Measurements from ENCODE around the gene SRC.
A peak's percentile ranks its signal among the peaks of the same experiment; 100 is the strongest.

The SRC gene

DNA sequence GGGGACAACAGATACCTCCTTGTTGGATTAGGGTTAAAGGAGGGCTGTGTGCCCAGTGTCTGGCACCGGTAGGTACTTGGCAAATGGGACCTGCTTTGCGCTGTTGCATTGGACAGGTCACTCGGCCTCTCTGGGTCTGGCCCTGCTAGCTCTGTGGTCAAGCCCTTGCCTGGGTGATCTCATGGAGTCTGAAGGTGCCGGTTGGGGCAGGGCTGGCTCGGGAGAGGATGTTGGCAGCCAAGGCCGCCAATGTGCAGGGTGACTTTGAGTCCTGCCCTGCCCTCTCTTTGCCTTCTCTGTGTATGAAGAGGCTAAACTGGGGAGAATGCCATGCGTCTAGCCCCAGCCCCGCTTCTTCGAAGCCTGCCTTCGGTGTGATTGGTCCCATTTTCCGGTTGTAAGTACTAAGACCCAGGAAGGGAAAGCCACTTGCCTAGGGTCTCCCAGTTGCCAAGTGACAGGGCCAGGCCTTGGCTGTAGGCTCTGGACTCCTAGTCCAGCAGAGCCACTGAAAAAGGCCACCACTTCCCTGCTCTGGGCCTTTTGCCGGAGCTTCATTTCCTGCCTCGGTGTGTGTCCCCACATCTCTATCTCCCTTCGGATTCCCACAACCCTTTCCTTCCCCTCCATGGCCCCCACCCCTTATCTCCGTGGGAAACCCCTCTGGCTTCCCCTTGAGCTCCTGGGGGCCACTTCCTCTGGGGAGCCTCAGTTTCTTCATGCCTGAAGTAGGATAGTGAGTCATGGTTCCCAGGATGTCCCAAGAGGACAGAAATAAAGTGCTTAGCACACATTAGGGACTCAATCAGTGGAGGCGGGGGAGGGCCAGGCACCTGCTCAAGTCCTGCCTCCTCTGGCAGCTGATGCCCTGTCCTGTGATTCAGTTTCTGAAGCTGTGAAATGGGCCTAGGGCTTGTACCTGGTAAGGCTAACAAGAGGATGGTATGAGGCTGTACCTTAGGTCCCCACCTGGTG is 3.9 kb downstream of the SRC start:
- peak in 1 of 51 donors; percentile 11 for DNase-seq

- no peak for DNase-seq
Measured at GRCh38 chr20:37350649-37351574, 5.0 kb downstream of the SRC start.

DNA sequence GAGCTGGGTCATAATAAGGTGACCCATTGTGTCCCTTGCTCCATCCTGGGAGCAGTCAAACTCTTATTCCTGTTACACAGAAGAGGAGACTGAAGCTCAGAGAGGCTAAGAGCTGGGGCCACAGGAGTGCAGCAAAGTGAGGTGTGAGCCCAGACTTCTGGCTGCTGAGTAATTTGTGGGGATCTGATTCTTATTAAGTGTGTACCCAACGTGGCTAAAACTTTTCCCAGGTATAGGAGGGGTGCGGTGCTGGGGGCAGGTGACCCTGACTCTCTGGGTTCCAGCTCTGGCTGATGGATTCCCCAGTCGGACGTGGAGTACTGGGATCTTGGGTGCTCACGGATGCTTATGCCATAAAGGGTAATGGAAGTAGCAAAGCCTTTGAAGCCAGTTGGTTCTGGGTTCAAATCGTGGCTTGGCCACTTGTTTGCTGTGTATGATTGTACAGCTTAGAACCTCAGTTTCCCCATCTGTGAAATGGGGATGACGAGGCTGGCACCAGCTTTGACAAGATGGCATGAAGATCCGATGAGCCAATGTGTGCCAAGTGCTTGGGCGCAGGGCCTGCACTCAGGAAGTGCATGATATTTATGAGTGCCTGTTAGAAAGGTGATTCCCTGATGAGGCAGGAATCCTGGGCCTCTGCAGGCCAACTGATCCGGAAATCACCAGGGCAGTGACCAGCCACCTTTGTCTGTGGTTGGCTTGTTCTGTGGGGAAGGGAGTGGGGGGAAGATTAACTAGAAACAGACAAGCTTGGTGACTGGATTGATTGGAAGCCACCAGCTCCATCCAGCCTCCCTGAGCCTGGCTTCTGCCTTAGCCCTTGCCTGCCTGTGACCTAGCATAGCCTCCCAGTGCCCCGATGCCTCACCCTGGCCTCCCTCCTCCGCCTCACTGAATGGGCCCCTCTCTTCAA is 6.0 kb downstream of the SRC start:
- DNase-seq, result no peak

DNA sequence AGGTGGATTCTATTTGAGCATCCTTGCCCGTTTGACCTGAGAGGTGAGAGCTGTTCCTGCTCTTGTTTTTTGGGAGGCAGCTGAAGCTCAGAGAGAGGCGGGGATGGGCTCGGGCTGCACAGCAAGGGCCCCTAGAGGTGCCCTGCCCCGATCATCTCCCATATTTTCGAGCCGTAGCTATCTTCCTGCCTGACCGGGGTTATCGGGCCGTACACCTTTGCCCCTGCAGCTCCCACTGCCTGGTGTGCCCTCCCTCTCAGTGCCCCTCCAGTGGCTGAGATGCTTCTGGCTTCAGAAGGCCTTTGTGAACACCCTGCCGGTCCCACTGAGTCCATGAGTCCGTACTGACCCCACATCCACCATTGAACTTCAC is 6.7 kb downstream of the SRC start:
- no peak for DNase-seq

DNA sequence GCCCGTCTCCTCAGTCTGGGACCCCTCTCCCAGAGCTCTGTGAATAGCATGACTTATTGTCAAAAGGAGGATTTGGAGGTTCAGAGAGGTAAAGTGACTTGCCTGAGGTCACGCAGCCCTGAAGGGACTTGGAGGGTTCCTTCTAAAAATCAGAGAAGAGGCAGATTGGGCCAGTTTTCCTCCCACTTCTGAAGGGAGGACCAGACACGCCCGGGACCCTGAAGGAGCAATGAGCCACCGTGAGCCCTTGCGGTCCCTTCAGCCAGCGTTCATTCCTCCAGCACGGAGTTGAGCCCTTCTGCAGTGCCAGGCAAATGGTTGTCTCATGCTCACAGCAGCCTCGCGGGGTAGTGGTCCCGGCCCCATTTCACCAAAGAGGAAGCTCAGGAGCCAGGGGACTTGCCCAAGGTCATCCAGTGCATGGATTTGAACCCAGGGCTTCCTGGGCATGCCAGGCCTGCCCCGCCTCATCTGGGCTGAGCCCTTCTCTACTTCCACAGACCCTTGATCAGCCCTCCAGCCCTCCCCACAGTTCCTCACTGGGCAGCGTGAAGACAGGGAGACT is 7.4 kb downstream of the SRC start:
- DNase-seq, result no peak

GRCh38 chr20:37354210-37355195 is 8.6 kb downstream of the SRC start:
- no peak for DNase-seq

GRCh38 chr20:37355252-37356180 is 9.6 kb downstream of the SRC start:
- DNase-seq, result no peak

GRCh38 chr20:37356387-37356786 is 10.4 kb downstream of the SRC start:
- DNase-seq, result peak in 28 of 51 donors; percentile 5 to 52 (median 32)

GRCh38 chr20:37356961-37357371 is 11.0 kb downstream of the SRC start:
- no peak for DNase-seq

- DNase-seq, result peak in 6 of 51 donors; percentile 11 to 25 (median 14)
Measured at GRCh38 chr20:37357481-37358365, 11.8 kb downstream of the SRC start.

GRCh38 chr20:37358366-37359150 is 12.6 kb downstream of the SRC start:
- DNase-seq, result no peak

- DNase-seq, result no peak
Measured at GRCh38 chr20:37359331-37359730, 13.4 kb downstream of the SRC start.

DNA sequence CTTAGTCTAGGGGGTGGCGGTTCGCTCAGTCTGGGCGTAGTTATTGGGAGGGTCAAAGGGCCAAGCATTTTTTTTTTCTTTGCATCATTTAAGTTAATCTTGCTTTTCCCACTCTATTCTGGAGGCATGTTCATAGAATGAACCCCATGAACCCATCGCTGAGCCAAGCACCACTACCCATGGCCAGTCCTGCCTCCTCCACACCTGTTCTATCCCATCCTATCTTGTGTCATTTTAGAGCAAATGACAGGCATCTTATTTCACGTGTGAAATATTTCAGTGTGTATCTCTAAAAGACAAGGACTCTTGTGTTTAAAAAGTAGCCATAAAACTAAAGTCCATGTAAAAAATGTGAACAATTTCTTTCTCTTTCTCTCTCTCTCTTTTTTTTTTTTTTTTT is 13.9 kb downstream of the SRC start:
- no peak for DNase-seq

- no peak for DNase-seq
Measured at GRCh38 chr20:37360391-37361115, 14.6 kb downstream of the SRC start.

DNA sequence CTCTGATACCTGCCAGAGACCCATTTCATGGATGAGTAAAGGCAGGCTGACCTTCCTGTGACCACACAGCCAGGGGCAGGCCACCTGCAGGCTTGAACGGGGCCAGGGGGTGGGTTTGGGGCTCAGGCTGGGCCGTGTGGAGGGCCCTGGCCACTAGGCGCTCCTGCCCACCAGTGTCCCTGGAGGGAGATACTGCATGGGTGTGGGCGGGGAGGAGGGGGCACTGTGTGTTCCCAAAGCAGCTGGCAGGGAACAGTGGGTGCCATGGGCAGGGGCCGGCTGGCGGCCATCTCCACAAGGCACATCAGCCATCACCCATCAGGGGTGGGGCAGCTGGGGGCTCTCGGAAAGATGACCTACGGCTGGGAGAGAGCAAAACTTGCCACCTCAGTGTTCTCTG is 15.4 kb downstream of the SRC start:
- peak in 1 of 51 donors; percentile 15 for DNase-seq
